ENCODE results near the gene EBF3.

The EBF3 gene

DNA sequence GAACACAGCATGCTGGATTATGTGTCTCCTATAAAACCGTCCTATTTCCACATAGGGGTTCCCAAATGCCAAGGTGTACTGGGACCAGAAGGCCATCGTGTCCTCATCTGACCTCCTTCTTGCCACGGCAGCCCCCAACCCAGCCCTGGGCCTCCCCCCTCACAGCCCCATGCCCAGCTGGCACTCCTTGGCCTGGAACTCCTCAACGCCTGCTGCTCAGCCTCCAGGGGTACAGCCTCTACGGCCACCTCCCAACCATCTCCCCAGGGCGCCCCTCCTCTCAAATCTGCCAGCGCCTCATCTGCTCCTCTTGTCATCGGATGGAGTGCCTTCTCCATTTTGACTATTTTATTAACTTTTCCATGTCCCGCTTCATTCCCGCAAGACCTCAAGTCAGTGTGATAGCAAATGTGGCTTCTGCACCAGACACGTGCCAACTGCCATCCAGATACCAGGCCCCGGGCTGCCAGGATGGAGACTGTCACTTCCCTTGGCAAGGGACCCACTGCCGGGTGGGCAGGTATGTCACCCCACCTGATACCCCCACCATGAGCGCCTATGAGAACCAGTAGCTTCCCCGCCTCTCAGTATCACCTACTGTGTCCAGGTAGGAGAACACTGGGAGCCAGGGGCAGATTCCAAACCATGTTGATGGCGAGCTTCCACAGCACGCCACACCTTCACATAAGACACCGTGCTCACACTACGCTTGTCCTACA, 106.7 kb downstream of the EBF3 start:
- H3K27ac Mint-ChIP-seq = no peak overlapping the region
- H3K27me3 Mint-ChIP-seq = peaks cover 8% of the 10 kb centered on the region

DNA sequence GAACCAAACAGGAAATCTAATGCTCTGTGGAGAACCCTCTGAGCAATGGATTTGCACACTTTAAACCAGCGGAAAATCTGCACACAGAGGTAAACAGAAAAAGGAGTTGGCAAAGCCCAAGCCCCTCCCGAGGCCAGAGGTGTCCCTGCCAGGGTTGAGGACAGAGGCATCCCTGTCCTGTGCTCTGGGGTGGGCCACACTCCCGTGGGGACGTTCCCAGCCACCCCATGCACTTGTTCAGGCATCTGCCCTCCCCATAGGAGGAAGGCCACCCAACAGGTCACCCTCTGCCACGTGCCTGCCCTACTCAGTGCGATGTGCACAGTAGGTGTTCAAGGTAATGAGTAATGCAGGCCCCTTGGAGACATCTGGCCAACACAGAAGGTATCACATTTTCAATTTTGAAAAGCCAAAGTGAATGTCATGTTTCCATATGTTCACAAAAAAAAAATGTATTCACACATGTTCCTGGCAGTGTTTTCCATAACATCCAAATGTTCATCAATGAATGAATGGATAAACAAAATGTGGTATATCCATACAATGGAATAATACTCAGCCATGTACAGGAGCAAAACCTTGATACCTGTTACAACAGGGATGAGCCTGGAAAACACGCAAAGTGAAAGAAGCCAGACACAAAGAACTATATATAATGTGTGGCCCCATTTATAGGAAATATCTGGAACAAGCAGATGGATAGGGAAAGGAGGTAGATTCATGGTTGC, 108.1 kb downstream of the EBF3 start:
- no peaks in the 10 kb centered on the region for H3K9me3 Mint-ChIP-seq

More for the DNA sequence above, 106.7 kb downstream of the EBF3 start:
- H3K4me1 Mint-ChIP-seq (ENCODE audit: low read depth) = no peaks in the 10 kb centered on the region
- H3K4me3 Mint-ChIP-seq = no peak overlapping the region
- no peaks in the 10 kb centered on the region for H3K9me3 Mint-ChIP-seq
- no peak for DNase-seq
- H3K36me3 Mint-ChIP-seq (ENCODE audit: low read depth) = no peaks in the 10 kb centered on the region

DNA sequence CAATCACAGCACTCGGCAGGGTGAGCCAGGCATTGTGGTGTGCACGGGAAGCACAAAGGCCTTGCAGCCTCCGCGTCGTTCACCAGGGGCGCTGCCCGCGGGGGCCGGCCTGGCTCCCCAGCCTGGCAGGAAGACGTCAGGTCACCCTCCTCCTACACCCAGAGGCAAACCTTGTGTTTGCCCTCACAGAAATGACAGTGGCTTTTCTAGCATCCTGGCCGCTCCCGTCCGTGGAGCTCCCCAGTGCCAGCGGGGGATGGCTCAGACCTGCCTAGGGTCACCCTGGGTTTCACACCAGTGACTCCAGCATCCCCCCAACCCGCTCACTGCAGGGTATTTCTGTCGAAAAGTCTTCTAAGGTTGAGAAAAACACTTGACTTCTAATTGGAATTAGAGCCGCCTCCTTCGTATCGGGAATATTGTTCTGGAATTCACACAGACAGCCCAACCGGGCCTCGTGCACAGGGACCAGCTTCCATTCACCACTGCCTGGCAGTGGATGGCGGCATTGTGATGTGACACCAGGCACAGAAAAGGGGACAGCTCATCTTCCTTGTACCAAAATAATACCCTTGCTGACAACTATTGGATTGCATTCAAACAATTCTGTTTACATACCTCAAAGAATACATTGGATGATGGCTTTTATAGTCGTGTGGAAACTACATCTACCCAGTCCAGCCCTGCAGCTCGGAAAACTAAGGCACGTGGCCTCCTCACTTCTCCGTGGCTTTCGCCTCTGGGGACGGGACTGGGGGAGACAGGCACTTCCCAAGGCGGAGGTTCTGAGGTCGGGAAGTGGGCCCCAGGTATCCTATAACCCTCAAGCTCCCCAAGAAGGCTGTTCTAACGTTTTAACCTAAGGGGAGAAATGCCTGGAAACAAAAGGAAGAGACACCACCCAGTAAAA, 109.0 kb downstream of the EBF3 start:
- Mint-ChIP-seq H3K27me3 (peaks cover 16% of the 10 kb centered on the region), H3K36me3 (ENCODE audit: low read depth) (no peaks in the 10 kb centered on the region), H3K4me1 (ENCODE audit: low read depth) (no peaks in the 10 kb centered on the region), H3K4me3 (no peak overlapping the region), H3K27ac (no peak overlapping the region), H3K9me3 (no peaks in the 10 kb centered on the region)
- DNase-seq = no peak

More for the DNA sequence above, 108.1 kb downstream of the EBF3 start:
- DNase-seq = no peak
- H3K27ac Mint-ChIP-seq = no peak overlapping the region
- H3K27me3 Mint-ChIP-seq = peaks cover 13% of the 10 kb centered on the region
- H3K4me3 Mint-ChIP-seq = no peak overlapping the region
- H3K36me3 Mint-ChIP-seq (ENCODE audit: low read depth) = no peaks in the 10 kb centered on the region
- no peaks in the 10 kb centered on the region for H3K4me1 Mint-ChIP-seq (ENCODE audit: low read depth)

DNA sequence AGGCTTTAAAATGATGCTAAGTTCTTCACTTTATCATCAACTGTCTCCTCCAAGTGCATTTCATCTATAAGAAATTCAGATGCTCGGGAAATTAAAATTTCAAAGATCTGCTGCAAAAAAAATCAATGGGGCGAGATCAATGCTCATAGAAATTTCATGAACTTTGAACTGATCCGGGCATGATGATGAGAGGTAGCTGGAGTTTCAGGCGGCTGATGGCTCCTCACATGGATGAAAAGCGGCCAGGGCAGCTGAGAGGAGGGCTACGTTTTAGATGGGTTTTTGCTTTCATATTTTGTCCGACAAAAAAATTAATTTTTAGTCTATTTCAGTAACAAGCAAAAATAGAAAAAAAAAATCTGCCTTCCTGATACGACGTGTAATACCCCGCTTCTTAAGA, 109.9 kb downstream of the EBF3 start:
- no peak for DNase-seq
- H3K36me3 Mint-ChIP-seq (ENCODE audit: low read depth) = no peaks in the 10 kb centered on the region
- H3K27ac Mint-ChIP-seq = no peak overlapping the region
- H3K4me3 Mint-ChIP-seq = no peak overlapping the region
- H3K9me3 Mint-ChIP-seq = no peaks in the 10 kb centered on the region
- peaks cover 19% of the 10 kb centered on the region for H3K27me3 Mint-ChIP-seq
- no peaks in the 10 kb centered on the region for H3K4me1 Mint-ChIP-seq (ENCODE audit: low read depth)

GRCh38 chr10:129853562-129853903, 110.5 kb downstream of the EBF3 start:
- peaks cover 19% of the 10 kb centered on the region for H3K27me3 Mint-ChIP-seq
- H3K4me1 Mint-ChIP-seq (ENCODE audit: low read depth) = no peaks in the 10 kb centered on the region
- DNase-seq = no peak
- no peak overlapping the region for H3K4me3 Mint-ChIP-seq
- H3K27ac Mint-ChIP-seq = no peak overlapping the region
- no peaks in the 10 kb centered on the region for H3K9me3 Mint-ChIP-seq
- H3K36me3 Mint-ChIP-seq (ENCODE audit: low read depth) = no peaks in the 10 kb centered on the region

- H3K4me1 Mint-ChIP-seq (ENCODE audit: low read depth) = no peaks in the 10 kb centered on the region
- no peaks in the 10 kb centered on the region for H3K36me3 Mint-ChIP-seq (ENCODE audit: low read depth)
- no peaks in the 10 kb centered on the region for H3K9me3 Mint-ChIP-seq
- no peak for DNase-seq
- H3K4me3 Mint-ChIP-seq = no peak overlapping the region
- peaks cover 19% of the 10 kb centered on the region for H3K27me3 Mint-ChIP-seq
- H3K27ac Mint-ChIP-seq = no peak overlapping the region
Measured at GRCh38 chr10:129852829-129853561, 111.1 kb downstream of the EBF3 start.

DNA sequence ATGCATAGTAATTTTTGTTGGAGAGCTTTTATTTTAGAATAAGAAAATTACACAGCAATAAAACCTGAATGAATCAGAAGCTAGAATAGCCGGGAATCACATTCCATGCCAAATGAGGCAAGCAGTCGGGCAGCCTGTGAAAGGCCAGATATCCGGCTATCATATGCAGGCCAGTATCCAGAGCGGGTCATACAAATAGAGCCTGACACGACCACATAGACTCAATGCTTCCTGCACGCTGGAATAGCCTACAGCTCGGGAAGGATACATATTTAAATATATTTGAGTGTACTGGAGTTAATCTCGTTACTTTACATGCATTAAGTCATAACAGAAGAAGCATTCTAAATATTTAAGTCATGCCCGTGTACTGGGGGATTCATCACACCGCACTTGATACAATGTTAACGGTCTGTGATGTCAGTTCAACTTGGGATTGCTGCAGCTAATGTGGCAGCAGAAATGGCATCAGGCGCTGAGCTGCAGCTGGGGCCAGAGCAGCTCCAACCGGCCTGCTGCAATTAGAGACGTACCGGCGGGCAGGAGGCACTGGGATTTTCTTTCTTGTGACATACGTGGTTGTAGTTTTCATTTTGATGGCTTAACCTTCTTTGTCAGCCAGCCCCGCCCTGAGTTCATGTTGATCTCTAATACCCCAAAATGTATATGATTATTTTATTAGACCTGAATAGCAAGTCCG, 112.0 kb downstream of the EBF3 start:
- no peak for DNase-seq
- Mint-ChIP-seq H3K27ac (no peak overlapping the region), H3K36me3 (ENCODE audit: low read depth) (no peaks in the 10 kb centered on the region), H3K9me3 (no peaks in the 10 kb centered on the region), H3K4me1 (ENCODE audit: low read depth) (no peaks in the 10 kb centered on the region), H3K27me3 (peaks cover 19% of the 10 kb centered on the region), H3K4me3 (no peak overlapping the region)

- H3K27me3 Mint-ChIP-seq = peaks cover 16% of the 10 kb centered on the region
- H3K36me3 Mint-ChIP-seq (ENCODE audit: low read depth) = no peaks in the 10 kb centered on the region
- no peak overlapping the region for H3K27ac Mint-ChIP-seq
- H3K4me3 Mint-ChIP-seq = no peak overlapping the region
- no peaks in the 10 kb centered on the region for H3K9me3 Mint-ChIP-seq
- no peaks in the 10 kb centered on the region for H3K4me1 Mint-ChIP-seq (ENCODE audit: low read depth)
- no peak for DNase-seq
Measured at GRCh38 chr10:129850790-129851189, 113.3 kb downstream of the EBF3 start.

DNA sequence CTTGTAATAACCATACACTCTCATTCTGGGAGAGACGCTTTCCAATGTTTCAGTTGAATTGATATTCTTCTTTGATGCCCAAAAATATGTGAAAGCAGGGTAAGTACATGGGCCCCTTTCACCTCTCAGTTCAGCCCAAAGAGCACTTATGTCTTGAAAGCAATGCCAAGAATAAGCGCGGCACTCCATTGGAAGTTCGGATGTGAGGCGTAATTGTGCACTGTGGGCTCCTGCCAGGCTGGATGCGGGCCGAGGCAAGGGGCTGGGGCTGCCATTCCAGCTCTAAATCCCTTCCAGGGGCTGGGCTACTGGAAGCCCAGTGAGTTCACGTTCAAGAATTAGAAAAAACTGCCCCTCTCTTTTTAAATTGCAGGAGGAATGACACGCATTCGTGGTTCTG, 113.8 kb downstream of the EBF3 start:
- no peak for DNase-seq
- Mint-ChIP-seq H3K4me3 (no peak overlapping the region), H3K27me3 (peaks cover 16% of the 10 kb centered on the region), H3K36me3 (ENCODE audit: low read depth) (no peaks in the 10 kb centered on the region), H3K9me3 (no peaks in the 10 kb centered on the region), H3K4me1 (ENCODE audit: low read depth) (no peaks in the 10 kb centered on the region), H3K27ac (no peak overlapping the region)

- Mint-ChIP-seq H3K4me3 (no peak overlapping the region), H3K27ac (no peak overlapping the region), H3K4me1 (ENCODE audit: low read depth) (no peaks in the 10 kb centered on the region), H3K27me3 (peaks cover 16% of the 10 kb centered on the region), H3K36me3 (ENCODE audit: low read depth) (no peaks in the 10 kb centered on the region), H3K9me3 (no peaks in the 10 kb centered on the region)
- DNase-seq = no peak
Measured at GRCh38 chr10:129849853-129850252, 114.2 kb downstream of the EBF3 start.

GRCh38 chr10:129849452-129849750, 114.7 kb downstream of the EBF3 start:
- Mint-ChIP-seq H3K27me3 (peaks cover 16% of the 10 kb centered on the region), H3K4me3 (no peak overlapping the region), H3K9me3 (no peaks in the 10 kb centered on the region), H3K4me1 (ENCODE audit: low read depth) (no peaks in the 10 kb centered on the region), H3K27ac (no peak overlapping the region), H3K36me3 (ENCODE audit: low read depth) (no peaks in the 10 kb centered on the region)
- no peak for DNase-seq

GRCh38 chr10:129848696-129849451, 115.2 kb downstream of the EBF3 start:
- no peak for DNase-seq
- no peak overlapping the region for H3K4me3 Mint-ChIP-seq
- no peak overlapping the region for H3K27ac Mint-ChIP-seq
- no peaks in the 10 kb centered on the region for H3K9me3 Mint-ChIP-seq
- H3K4me1 Mint-ChIP-seq (ENCODE audit: low read depth) = no peaks in the 10 kb centered on the region
- H3K27me3 Mint-ChIP-seq = peaks cover 16% of the 10 kb centered on the region
- no peaks in the 10 kb centered on the region for H3K36me3 Mint-ChIP-seq (ENCODE audit: low read depth)

- no peak overlapping the region for H3K4me3 Mint-ChIP-seq
- DNase-seq = no peak
- H3K36me3 Mint-ChIP-seq (ENCODE audit: low read depth) = no peaks in the 10 kb centered on the region
- H3K9me3 Mint-ChIP-seq = no peaks in the 10 kb centered on the region
- H3K27me3 Mint-ChIP-seq = peaks cover 11% of the 10 kb centered on the region
- H3K27ac Mint-ChIP-seq = no peak overlapping the region
- no peaks in the 10 kb centered on the region for H3K4me1 Mint-ChIP-seq (ENCODE audit: low read depth)
Measured at GRCh38 chr10:129847741-129848483, 116.2 kb downstream of the EBF3 start.

Data from activated T-cell treated with anti-CD3 and anti-CD28 coated beads, Interleukin-2, amount 50 U/mL, for 24 hours (primary cell).